IPS DF 19.7 (cell line): Measurements from ENCODE around the gene HSPA12B.

Experiments used
- DNase-seq: peaks from one replicate; pipeline ENCODE4 v3.0.0-alpha.2; 2013; ENCODE audit warnings: low read depth, low spot score

The HSPA12B gene

GRCh38 chr20:3732327-3733118 is at the start of gene HSPA12B:
Gene HSPA12B (plus strand): TSS chr20:3732685. CDS start chr20:3738675, 5,990 bp downstream.
- DNase-seq = no peak

- DNase-seq = no peak
Measured at GRCh38 chr20:3685341-3685740, 47.1 kb upstream of the HSPA12B start.

DNA sequence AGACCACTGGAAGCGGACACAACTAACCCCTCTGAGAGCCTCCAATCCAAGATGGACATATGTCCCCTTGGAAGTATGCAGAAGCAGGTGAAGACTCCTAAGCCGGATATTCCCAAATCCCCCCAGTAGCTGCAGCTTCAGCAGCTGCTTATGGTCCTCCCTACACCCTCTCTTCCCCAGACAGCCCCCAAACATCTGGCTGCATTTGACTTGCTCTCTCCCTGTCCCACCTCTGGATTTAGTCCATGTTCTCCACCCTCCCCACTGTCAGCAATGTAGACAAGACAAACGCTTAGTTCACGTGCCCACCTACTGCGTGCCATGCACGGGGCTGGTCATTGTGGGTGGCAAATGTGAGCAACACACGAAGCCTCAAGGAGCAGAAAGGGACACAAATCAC is 46.1 kb upstream of the HSPA12B start:
- DNase-seq = no peak

DNA sequence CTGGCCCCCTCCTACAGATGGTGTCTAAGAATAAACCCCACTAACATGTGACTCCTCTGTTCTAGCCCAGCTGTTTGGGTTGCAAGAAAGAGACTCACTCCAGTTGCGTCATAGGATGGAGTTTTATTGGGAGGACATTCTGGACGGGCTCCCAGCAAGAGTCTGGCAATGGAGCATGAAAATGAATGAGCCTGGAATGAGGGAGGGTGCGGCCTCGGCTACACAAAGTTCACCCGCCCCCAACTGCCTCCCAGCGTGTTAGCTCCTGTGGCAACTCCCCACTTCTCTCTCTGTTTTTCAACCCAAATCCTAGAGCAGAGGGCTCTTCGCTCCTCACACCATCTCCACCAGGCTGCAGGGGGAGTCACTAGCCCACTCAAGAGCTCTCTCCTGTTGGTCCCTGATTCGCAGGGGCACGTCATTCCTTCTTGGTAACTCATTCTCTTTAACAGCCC is 45.6 kb upstream of the HSPA12B start:
- no peak for DNase-seq

GRCh38 chr20:3687655-3688054 is 44.8 kb upstream of the HSPA12B start:
- DNase-seq = no peak

GRCh38 chr20:3689978-3690377 is 42.5 kb upstream of the HSPA12B start:
- no peak for DNase-seq

- DNase-seq = no peak
Measured at GRCh38 chr20:3690413-3690812, 42.1 kb upstream of the HSPA12B start.

GRCh38 chr20:3691306-3691705 is 41.2 kb upstream of the HSPA12B start:
- DNase-seq = no peak

- no peak for DNase-seq
Measured at GRCh38 chr20:3691897-3692296, 40.6 kb upstream of the HSPA12B start.

- DNase-seq = no peak
Measured at GRCh38 chr20:3692706-3693294, 39.7 kb upstream of the HSPA12B start.

DNA sequence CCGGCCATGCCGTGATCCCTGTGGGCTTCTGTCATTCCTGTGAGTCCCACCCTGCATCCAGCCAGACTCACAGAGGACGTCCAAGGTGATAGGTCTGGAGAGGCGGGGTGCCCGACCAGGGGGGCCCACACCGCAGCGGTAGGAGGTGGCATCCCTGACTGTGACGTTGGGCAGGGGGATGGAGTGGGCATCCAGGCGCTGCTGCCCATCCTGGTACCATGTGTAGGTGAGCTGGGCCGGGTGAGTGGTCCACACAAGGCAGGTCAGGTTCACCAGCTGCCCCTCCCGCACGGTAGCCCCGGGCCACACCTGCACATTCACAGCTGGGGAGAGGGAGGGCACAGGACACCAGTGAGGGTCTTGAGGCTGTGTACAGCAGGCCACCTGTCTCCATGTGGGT is 39.1 kb upstream of the HSPA12B start:
- no peak for DNase-seq

GRCh38 chr20:3694864-3695263 is 37.6 kb upstream of the HSPA12B start:
- DNase-seq = no peak

- no peak for DNase-seq
Measured at GRCh38 chr20:3696200-3696599, 36.3 kb upstream of the HSPA12B start.

DNA sequence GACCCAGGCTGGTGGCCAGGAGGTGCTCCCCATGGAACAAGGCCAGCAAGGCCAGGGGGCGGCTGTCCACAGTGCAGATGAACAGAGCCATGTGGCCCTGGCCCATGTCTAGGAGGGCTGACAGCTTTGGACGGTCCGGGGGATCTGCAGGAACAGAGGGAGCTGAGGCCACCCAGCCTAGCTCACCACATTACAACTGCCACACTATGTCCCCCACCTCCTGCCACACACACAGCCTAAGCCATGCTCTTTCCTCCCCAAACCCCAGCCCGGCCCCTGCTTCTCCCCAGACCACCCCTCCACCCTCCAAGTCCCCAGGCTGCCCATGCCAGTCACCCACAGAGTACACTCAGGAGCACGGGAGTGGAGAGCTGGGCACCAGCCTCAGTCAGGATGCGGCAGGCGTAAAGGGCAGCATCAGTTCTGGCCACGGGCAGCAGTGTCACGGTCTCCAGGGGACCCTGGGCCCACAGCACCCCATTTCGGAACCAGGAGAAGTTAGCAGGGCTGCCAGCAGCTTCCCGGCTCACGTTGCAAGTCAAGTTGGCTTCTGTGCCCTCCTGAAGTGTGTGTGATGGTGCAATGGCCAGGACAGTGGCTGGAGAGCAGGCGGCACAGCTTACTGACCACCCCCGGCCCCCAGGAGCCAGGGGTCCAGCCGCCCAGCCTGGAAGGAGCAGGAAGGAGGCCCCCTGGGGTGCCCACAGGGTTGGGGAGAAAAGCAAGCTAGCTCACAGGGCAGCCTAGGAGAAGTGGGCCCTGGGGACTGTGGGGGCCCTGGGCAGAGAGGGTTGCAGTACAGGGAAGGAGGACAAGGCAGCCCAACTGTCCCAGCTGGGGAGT is 35.5 kb upstream of the HSPA12B start:
- DNase-seq = no peak

- DNase-seq = no peak
Measured at GRCh38 chr20:3697588-3698305, 34.7 kb upstream of the HSPA12B start.

DNA sequence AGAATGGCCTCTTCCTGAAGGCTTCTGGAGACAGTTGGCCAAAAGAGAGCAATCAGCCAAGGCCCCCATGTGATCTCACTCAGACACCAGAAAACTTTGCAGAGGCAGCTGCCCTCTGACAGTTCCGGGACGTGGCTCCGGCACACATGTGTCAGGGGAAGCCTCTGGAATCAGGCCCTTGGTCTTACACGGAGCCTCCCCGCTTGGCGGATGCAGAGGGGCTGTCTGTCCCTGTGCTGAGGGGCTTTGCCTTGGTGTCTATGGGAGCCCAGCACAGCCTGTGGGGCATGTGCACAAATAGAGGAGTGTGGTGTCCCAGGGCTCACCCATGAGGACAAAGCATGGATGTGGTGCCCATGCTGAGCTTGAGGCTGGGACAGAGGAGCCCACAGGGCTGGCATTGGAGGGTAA is 33.9 kb upstream of the HSPA12B start:
- DNase-seq = no peak

- no peak for DNase-seq
Measured at GRCh38 chr20:3699037-3699436, 33.4 kb upstream of the HSPA12B start.

DNA sequence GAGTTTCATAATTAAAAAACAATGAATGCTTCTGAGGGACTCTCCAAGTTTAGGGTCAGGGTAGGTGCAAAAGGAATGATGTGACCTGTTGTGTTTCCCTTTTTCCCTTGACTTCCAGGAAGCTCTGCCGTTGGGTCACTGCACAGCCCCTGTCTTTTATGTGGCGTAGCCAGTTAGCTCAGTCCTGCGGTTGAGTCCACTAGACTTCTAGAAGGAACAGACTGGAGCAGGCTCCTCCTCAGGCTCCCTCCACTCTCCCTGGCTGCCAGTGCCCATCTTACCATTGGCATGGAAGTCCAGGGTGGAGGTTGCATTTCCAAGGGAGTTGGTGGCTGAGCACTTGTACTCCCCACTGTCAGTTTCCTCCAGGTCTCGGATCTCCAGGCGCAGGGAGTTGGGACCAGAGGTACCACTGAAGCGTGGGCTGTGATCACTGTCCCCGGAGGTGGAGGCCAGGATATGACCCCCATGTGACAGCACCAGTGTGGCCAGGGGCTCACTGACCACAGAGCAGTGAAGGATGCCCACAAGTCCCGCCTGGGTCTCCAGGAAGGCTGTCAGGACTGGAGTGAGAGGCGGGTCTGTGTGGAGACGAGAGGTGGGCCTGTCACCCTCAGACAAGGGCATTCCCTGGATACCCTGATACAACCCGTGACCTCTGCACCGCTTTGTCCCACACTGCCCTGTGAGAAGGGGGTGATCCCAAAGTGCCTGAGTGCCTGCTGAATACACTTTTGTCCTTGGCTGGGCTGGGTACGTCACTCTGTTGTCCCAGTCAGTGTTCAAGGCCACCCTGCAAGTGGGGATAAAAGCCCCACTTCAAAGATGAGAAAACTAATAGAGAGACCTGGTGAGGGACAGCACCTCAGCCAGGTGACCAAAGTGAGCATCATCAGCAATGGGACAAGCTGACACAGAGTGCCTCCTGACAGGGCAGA is 31.2 kb upstream of the HSPA12B start:
- DNase-seq = no peak

DNA sequence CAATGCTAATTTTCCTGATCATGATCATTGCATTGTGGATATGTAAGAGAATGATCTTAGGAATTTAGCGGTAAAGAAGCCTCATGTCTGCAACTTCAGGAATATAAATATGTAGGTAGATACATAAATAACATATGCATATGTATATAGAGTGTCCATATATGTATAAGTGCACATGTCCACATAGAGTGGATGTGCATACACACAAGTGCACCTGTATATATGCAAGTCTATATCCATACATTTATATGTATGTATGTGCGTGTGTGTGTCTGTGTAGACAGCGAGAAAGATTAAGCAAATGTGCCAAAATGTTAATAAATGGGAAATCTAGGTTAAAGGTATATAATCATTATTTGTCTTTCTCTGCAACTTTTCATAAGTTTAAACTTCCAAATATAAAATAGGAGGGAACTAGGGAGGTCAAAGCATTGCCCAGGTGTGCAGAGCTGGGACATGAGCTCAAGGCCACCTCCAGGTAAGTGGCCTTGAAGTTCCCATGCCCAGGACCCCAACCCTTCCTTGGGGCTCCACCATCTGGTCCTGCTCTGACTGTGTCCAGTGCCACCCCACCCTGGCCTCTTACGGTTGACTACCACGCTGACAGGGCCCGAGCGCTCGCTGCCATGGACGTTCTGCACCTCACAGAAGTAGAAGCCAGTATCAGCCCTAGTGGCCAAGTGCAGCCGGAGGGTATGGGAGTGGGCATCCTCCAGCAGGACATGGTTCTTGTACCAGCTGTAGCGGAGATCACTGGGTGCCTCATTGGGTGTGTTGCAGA is 29.7 kb upstream of the HSPA12B start:
- DNase-seq = no peak

DNA sequence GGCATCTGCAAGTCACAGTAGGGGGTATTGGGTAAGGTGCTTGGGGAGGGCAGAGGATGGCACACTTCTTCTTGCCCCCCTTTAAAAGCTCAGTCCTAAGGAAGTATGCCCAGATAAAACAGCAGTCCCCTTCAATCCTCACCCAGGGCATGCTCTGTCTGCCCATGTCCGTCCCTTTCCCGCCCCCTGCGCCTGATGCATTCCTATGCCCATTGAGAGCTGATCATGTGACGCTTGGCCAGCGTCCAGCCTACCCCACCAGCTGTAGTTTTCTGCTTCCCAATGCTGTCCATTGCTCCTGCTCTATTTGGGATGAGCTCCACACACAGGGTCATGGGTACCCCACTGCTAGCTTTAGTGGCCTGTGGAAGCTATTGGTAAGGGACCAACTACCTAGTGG is 28.4 kb upstream of the HSPA12B start:
- no peak for DNase-seq
